HepG2 (cell line): ENCODE data around the gene CCDC116. TPM values are rescaled to one million over a fixed set of nuclear protein-coding genes. Genes with fewer than 3 reads are reported as not detected.

Experiments used
- CBX1 ChIP-seq: IDR thresholded peaks from one replicate; pipeline ENCODE4 v1.6.1; 2016; ENCODE audit warnings: antibody characterized with exemption, low read depth
- IRF2 ChIP-seq: IDR thresholded peaks from 2 replicates; pipeline ENCODE4 v1.6.1; 2018; ENCODE audit warnings: missing genetic modification reagents, missing compliant biosample characterization
- RXRA ChIP-seq: sonication (generic); formaldehyde crosslinking; IDR thresholded peaks from 2 replicates; pipeline ENCODE4 v1.5.1; 2020; ENCODE audit warnings: missing genetic modification reagents
- STAG1 ChIP-seq: sonication (generic); formaldehyde crosslinking; IDR thresholded peaks from 2 replicates; pipeline ENCODE4 v1.4.0; 2020; ENCODE audit warnings: missing genetic modification reagents
- U2AF2 ChIP-seq: fragments of 200-400 bp; formaldehyde crosslinking; IDR thresholded peaks from 2 replicates; pipeline ENCODE4 v1.6.1; 2017; ENCODE audit warnings: low read depth, mild to moderate bottlenecking, low read length
- ZBTB7B ChIP-seq: sonication (generic); formaldehyde crosslinking; IDR thresholded peaks from 2 replicates; pipeline ENCODE4 v1.4.0; 2020; ENCODE audit warnings: missing genetic modification reagents
- ZFP36L1 ChIP-seq: sonication (generic); formaldehyde crosslinking; IDR thresholded peaks from 2 replicates; pipeline ENCODE4 v1.8.0; 2022; ENCODE audit warnings: mild to moderate bottlenecking, missing genetic modification reagents, moderate library complexity
- ZIK1 ChIP-seq: sonication (generic); formaldehyde crosslinking; IDR thresholded peaks from 2 replicates; pipeline ENCODE4 v1.5.0; 2020; ENCODE audit warnings: mild to moderate bottlenecking, low read depth, missing genetic modification reagents, borderline replicate concordance
- ZNF335 ChIP-seq: sonication (generic); formaldehyde crosslinking; IDR thresholded peaks from 2 replicates; pipeline ENCODE4 v1.4.0; 2020; ENCODE audit warnings: missing genetic modification reagents
- ZNF431 ChIP-seq: sonication (generic); formaldehyde crosslinking; IDR thresholded peaks from 2 replicates; pipeline ENCODE4 v1.9.0; 2022; ENCODE audit warnings: missing genetic modification reagents, low read depth, mild to moderate bottlenecking, borderline replicate concordance
- ZNF703 ChIP-seq: sonication (generic); formaldehyde crosslinking; IDR thresholded peaks from 2 replicates; pipeline ENCODE4 v1.5.1; 2020; ENCODE audit warnings: missing genetic modification reagents, mild to moderate bottlenecking, moderate library complexity, borderline replicate concordance
- ZNF713 ChIP-seq: sonication (generic); formaldehyde crosslinking; IDR thresholded peaks from 2 replicates; pipeline ENCODE4 v1.4.0; 2020; ENCODE audit warnings: mild to moderate bottlenecking, missing genetic modification reagents
- polyA plus RNA-seq, 8 experiments: library from polyadenylated mRNA; depleted of rRNA in 3 of 8; stranded (reverse) in 7 of 8; unstranded in 1 of 8; fragments of >200 nt; fragmentation: Illumina TruSeq in 4 of 8; extraction: Trizol in 4 of 8; gene quantifications; 2 replicates each; pipeline versions ENCODE4 v1.2.1 to v1.2.3, GENCODE V29; 2011 to 2016; ENCODE audit warnings: low read depth in 4 of 8, missing spikeins in 1 of 8, mixed read lengths in 1 of 8; ENCODE audit not compliant: insufficient read depth in 1 of 8
- total RNA-seq, 5 experiments: library from RNA; depleted of rRNA; stranded (reverse); fragments of >200 nt; fragmentation: Illumina TruSeq; extraction: Trizol; gene quantifications; 2 replicates each; pipeline ENCODE4 v1.2.3, GENCODE V29; 2016; ENCODE audit warnings: low read depth in 1 of 5
- TF ChIP-seq, protein P1 (sequence below), 2 experiments: sonication (generic) in 1 of 2; formaldehyde crosslinking in 1 of 2; IDR thresholded peaks; 2 replicates each; pipeline versions ENCODE4 v1.5.1 to v1.6.1; 2011 to 2020; ENCODE audit warnings: borderline replicate concordance in 1 of 2, low read depth in 1 of 2, low read length in 1 of 2, mild to moderate bottlenecking in 1 of 2, missing genetic modification reagents in 1 of 2, moderate library complexity in 1 of 2
- TF ChIP-seq, protein P2 (sequence below): sonication (generic); formaldehyde crosslinking; IDR thresholded peaks from 2 replicates; pipeline ENCODE4 v1.4.0; 2020; ENCODE audit warnings: missing genetic modification reagents
- TF ChIP-seq, protein P3 (sequence below): sonication (generic); formaldehyde crosslinking; IDR thresholded peaks from 2 replicates; pipeline ENCODE4 v1.5.0; 2020; ENCODE audit warnings: mild to moderate bottlenecking, missing genetic modification reagents

Gene CCDC116
- total and polyA plus RNA-seq, 2 of the 13 experiments (the other 11 are each of a cell fraction or from before 2014, with no cell fraction given): 0.15 to 0.33 TPM

DNA sequence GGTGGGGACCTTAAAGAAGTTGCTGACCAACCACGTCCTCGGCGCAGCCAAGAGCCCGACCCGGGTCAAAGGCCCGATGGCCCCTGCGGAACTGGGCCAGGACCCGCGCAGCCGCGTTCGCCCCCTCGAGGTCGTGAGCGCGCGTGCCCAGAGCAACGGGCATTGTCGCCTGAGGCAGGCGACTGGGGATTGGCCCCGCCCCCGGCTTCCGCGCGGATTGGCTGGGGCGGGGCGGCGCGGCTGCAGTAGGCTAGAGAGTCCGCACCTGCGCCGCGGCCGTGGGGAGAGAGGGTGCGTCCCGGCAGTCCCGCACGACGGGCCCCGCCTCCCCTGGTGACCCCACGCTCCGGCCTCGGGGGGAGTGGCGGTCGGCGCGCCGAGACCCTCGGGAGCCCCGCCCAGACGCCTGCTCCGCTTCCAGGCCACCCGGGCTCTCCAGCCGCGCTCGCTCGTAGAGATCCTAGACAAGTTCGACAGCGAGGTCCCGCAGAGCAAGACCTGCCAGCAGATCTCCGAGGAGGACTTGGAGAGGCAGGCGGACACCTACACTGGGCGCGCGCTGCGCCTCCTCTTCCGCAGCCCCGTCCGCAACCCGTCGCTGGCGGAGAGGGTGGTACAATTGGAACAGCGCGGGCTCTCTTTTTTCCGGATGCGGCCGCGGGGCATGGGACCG, 24.9 kb downstream of the CCDC116 start (continued):
- TF ChIP-seq ZBTB7B (CRISPR knock-in tag) (peak; percentile 55; the same call in 1 of the 2 replicates), ZNF713 (CRISPR knock-in tag) (peak; percentile 40; the same call in 1 of the 2 replicates), CBX1 (peak; percentile 33), IRF2 (CRISPR knock-in tag) (peak; percentile 64; the same call in 1 of the 2 replicates), ZNF431 (CRISPR knock-in tag) (no peak), ZNF335 (no peak), STAG1 (CRISPR knock-in tag) (peak; percentile 18; the same call in 1 of the 2 replicates), ZNF703 (CRISPR knock-in tag) (peak; percentile 85; the same call in 1 of the 2 replicates), ZIK1 (CRISPR knock-in tag) (peak; percentile 55; the same call in 1 of the 2 replicates), ZFP36L1 (CRISPR knock-in tag) (no peak), U2AF2 (no peak), RXRA (CRISPR knock-in tag) (peak; percentile 30; the same call in 1 of the 2 replicates)
- TF ChIP-seq, protein P1, sequence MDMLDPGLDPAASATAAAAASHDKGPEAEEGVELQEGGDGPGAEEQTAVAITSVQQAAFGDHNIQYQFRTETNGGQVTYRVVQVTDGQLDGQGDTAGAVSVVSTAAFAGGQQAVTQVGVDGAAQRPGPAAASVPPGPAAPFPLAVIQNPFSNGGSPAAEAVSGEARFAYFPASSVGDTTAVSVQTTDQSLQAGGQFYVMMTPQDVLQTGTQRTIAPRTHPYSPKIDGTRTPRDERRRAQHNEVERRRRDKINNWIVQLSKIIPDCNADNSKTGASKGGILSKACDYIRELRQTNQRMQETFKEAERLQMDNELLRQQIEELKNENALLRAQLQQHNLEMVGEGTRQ (IDR thresholded peaks at IDR 0.05; ENCODE audit: low read depth, low read length): no peak
- TF ChIP-seq, protein P1 (CRISPR knock-in tag; IDR thresholded peaks at IDR 0.05; ENCODE audit: borderline replicate concordance): no peak
- TF ChIP-seq, protein P2, sequence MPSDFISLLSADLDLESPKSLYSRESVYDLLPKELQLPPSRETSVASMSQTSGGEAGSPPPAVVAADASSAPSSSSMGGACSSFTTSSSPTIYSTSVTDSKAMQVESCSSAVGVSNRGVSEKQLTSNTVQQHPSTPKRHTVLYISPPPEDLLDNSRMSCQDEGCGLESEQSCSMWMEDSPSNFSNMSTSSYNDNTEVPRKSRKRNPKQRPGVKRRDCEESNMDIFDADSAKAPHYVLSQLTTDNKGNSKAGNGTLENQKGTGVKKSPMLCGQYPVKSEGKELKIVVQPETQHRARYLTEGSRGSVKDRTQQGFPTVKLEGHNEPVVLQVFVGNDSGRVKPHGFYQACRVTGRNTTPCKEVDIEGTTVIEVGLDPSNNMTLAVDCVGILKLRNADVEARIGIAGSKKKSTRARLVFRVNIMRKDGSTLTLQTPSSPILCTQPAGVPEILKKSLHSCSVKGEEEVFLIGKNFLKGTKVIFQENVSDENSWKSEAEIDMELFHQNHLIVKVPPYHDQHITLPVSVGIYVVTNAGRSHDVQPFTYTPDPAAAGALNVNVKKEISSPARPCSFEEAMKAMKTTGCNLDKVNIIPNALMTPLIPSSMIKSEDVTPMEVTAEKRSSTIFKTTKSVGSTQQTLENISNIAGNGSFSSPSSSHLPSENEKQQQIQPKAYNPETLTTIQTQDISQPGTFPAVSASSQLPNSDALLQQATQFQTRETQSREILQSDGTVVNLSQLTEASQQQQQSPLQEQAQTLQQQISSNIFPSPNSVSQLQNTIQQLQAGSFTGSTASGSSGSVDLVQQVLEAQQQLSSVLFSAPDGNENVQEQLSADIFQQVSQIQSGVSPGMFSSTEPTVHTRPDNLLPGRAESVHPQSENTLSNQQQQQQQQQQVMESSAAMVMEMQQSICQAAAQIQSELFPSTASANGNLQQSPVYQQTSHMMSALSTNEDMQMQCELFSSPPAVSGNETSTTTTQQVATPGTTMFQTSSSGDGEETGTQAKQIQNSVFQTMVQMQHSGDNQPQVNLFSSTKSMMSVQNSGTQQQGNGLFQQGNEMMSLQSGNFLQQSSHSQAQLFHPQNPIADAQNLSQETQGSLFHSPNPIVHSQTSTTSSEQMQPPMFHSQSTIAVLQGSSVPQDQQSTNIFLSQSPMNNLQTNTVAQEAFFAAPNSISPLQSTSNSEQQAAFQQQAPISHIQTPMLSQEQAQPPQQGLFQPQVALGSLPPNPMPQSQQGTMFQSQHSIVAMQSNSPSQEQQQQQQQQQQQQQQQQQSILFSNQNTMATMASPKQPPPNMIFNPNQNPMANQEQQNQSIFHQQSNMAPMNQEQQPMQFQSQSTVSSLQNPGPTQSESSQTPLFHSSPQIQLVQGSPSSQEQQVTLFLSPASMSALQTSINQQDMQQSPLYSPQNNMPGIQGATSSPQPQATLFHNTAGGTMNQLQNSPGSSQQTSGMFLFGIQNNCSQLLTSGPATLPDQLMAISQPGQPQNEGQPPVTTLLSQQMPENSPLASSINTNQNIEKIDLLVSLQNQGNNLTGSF (CRISPR knock-in tag): peak; percentile 3; the same call in 1 of the 2 replicates
- TF ChIP-seq, protein P3, sequence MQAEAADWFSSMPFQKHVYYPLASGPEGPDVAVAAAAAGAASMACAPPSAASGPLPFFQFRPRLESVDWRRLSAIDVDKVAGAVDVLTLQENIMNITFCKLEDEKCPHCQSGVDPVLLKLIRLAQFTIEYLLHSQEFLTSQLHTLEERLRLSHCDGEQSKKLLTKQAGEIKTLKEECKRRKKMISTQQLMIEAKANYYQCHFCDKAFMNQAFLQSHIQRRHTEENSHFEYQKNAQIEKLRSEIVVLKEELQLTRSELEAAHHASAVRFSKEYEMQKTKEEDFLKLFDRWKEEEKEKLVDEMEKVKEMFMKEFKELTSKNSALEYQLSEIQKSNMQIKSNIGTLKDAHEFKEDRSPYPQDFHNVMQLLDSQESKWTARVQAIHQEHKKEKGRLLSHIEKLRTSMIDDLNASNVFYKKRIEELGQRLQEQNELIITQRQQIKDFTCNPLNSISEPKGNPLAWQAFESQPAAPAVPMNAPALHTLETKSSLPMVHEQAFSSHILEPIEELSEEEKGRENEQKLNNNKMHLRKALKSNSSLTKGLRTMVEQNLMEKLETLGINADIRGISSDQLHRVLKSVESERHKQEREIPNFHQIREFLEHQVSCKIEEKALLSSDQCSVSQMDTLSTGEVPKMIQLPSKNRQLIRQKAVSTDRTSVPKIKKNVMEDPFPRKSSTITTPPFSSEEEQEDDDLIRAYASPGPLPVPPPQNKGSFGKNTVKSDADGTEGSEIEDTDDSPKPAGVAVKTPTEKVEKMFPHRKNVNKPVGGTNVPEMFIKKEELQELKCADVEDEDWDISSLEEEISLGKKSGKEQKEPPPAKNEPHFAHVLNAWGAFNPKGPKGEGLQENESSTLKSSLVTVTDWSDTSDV (CRISPR knock-in tag): peak; percentile 85
